GM21529 (cell line): ENCODE data around the gene MATN3.

Experiments
- ATAC-seq: cut with Tn5 transposase; IDR thresholded peaks from one replicate; pipeline ENCODE4 v1.9.1; 2021; ENCODE audit not compliant: unreplicated experiment

MATN3 gene

GRCh38 chr2:20040489-20041172, 28.2 kb upstream of the MATN3 start:
- no peak for ATAC-seq

GRCh38 chr2:20037660-20038059, 25.2 kb upstream of the MATN3 start:
- ATAC-seq, result no peak

DNA sequence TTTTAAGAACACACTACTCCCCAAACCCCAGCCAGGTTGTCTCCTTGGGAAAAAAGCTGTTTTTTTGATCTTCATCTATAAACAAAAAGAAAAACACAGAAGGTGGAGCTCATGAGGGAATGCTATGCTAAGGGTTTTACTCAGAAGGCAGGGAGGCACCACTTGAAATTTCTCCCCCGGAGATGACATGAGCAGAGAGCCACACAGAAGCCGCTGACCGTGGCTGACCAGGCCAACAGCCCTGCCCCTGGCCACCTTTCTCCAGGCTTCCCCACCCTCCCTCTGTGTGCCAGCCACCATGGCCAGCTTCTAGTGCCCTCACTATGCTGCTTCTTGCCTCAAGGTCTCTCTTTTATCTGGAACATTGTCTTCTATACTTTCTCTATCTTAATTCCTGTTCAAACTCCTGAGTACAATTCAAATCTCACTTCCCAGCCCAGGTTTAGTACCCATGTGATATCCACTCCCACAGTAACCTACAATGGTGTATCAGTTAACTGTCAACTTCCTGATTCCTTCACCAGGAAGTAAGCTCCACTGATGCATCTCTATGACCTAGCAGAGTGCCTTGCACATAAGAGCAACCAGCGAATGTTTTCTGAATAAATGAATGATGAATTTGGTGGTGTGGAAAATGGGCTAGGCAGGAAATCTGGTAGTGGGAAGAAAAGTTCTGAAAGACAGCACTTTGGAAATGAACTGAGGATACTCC, 23.6 kb upstream of the MATN3 start:
- no peak for ATAC-seq

DNA sequence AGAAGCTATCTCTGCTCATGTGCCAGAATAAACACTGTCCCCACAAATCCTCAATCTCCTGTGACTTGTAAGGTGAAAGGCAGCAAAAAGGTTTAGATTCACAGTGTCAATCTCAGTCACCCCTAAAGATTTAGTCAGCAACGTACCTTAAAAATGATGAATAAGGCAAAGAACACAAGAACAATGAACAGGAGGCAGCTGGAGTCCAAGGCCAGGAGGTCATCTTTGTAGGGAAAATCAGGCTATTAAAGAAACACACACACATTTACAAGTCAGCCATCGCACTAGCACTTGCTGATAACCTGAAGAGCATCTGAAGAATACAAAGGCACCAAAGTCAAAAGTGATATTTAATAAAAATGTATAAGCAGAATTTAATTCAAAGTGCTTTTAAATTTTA, 22.4 kb upstream of the MATN3 start:
- ATAC-seq, result no peak

GRCh38 chr2:20034218-20034617, 21.8 kb upstream of the MATN3 start:
- no peak for ATAC-seq

DNA sequence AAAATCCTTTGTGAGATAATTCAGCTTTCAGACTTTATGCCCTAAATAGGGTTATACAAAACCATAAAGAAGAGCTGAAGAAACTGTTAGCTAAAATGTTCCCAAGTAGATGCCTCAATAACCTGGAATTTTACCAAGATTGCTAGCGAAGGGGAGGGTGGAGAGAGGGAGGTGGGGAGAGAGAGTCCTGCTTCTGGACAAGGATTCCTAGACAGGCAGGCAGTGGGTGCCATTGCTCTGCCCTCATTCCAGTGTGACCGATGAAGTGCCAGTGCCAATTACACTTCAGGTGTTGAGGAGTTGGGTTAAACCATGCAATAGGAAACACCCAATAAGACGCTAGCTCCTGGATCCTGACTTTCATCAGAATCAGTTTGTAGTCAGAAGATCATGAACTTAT, 20.9 kb upstream of the MATN3 start:
- ATAC-seq, result no peak

DNA sequence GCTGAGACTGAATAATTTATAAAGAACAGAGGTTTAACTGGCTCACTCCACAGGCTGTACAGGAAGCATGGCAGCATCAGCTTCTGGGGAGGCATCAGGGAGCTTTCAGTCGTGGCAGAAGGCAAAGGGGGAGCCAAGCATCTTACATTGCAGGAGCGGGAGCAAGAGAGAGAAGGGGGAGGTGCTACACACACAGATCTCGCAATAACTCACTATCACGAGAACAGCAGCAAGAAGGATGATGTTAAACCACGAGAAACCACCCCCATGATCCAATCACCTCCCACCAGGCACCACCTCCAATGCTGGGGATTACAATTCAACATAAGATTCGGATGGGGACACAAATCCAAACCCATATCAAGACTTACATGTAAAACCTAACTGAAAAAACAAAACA, 17.8 kb upstream of the MATN3 start:
- no peak for ATAC-seq

DNA sequence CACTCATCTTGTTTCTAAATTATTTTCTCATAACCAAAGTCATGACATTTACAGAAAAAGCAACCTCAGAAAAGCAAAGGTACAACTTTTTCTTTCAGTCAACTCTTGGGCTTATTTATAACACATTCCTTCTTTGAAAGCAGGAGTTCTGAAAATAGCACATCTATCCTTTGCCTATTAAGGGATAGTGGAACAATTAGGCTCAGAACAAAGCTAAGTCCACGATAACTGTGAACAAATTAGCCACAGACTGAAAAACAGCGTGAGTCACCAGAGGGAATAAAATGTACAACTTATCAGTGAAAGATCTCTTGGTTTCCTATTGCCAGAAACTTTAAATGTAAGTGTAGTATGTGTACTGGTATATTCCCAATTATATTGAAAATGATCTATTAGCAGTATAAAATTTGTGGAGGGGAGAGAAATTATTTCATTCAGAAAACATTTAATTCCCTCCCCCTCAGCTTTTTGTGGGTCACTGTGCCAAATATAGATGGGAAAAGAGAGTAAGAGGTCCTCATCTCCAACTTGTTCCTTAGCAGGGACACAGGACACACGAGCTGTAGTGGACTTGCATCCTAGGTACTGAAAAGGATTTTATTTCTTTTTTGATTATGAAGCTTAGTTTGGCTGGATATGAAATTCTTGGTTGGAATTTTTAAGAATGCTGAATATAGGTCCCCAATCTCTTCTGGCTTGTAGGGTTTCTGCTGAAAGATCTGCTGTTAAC, 15.4 kb upstream of the MATN3 start:
- ATAC-seq, result no peak

DNA sequence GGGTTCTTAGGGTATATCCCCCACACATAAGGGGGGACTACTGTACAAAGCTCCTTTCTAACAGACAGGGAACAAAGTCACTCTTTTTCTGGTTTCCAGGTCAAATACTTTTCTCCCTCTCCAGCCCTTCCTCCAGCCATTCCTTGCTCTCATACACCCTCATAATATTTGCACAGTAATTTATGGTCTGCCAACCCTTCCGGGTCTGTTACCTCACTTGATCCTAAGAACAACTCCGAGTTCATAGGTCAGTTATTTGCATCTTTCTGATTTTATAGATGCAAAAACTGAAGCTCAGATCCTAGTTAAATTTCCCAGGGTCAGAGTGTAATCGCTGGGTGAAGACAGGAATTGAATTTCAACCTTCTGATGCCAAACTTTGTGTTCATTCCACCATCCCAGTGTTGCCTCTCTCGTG, 14.8 kb upstream of the MATN3 start:
- ATAC-seq, result no peak

DNA sequence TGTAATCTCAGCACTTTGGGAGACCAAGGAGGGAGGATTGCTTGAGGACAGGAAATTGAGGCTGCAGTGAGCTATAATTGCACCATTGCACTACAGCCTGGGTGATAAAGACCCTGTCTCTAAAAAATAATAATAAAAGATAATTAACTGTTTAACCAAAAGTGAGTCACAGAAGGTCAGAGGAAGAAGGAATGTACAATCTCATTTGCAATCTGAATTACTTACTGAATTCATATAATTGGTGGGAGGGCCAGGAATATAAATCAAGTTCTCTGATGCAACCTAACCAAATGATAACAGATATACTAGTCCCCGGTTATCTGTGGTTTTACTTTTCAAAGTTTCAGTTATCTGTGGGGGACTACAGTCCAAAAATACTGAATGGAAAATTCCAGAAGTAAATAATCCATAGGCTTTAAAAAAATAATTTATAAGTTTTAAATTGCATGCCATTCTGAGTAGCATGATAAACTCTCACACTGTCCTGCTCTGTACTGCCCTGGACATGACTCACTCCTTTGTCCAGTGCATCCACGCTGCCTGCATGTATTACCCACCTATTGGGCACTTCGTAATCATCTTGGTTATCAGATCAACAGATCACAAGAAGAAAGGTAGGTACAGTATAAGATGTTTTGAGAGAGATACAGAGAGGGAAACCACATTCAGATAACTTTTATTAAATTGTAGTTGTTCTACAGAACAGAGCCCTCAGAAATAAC, 12.8 kb upstream of the MATN3 start:
- no peak for ATAC-seq

DNA sequence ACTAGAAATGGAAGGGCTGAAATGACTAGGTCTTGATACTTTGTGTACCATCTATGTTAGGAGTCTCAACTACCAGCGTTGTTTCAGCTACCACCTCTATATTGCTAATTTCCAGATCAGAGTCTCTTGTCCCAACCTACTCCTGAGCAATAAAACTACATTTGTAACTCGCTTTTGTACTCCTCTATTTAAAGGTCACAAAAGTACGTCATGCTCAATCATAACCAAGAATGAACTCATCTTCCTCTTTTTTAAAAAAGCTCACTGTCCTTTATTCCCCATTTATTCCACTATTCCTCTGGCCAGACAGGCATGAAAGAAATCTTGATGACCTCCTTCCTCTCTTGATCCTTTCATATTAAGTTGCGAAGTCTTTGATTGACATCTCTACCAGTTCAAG, 11.2 kb upstream of the MATN3 start:
- no peak for ATAC-seq

DNA sequence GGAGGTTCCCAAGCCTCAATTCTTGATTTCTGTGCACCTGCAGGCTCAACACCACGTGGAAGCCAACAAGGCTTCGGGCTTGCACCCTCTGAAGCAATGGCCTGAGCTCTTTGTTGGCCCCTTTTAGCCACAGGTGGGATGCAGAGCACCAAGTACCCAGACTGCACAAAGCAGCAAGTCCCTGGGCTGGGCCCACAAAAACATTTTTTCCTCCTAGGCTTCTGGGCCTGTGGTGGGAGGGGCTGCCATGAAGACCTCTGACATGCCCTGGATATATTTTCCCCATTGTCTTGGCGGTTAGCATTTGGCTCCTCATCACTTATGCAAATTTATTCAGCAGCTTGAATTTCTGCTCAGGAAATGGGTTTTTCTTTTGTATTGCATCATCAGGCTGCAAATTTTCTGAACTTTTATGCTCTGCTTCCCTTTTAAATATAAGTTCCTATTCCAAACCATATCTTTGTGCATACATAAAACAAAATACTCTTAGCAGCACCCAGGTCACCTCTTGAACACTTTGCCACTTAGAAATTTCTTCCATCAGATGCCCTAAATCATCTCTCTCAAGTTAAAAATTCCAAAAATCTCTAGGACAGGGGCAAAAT, 9.0 kb upstream of the MATN3 start:
- no peak for ATAC-seq

GRCh38 chr2:20019747-20020146, 7.3 kb upstream of the MATN3 start:
- no peak for ATAC-seq

- ATAC-seq, result no peak
Measured at GRCh38 chr2:20018601-20019152, 6.2 kb upstream of the MATN3 start.

DNA sequence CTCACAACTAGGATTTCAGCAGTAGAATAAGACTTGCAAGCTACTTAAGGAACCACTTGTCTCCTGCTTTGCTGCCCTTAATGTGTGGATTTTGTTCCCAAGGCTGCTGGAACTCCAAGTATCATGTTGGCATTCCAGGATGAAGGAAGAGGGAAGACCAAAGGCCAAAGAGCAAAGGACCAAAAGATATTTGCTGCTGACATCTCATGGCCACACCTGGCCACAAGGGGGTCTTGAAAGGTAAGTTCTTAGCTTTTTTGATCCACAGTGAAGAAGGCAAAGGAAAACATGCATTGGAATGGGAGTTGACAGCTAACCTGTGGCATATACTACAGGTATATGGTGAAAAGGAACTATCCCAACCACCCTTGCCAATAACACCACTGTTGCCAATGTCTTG, 3.9 kb upstream of the MATN3 start:
- no peak for ATAC-seq

- no peak for ATAC-seq
Measured at GRCh38 chr2:20015482-20016083, 3.1 kb upstream of the MATN3 start.

DNA sequence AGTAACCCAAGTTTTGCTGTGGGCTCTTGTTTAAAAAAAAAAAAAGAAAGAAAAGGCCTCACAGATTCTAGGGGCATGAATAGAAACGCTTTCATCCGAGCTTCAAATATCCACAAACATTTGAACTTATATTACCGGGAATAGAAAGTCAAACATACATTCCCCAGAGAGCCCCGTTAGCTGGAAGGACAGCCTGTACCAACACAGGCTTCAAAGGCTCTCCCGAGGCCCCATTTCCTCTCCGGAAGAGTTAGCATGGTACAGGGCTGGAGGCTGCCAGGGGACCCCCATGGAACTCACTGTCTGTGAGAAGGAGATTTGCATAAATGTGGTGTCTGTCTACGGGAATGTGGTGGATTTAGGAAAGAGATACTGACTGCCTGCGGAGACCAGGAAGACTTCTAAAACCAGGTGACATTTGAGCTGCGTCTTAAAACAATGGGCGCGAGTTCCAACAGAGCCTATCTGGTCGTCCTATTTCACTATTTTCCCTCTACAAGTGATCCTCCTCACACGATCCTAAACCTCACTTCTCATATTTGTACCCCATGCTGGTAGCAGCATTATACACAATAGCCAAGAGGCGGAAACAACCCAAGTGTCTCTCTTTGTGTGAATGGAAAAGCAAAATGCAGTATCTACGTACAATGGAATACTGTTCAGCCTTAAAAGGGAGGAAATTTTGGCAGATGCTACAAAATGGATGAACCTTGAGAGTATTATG, 820 bp upstream of the MATN3 start:
- no peak for ATAC-seq

DNA sequence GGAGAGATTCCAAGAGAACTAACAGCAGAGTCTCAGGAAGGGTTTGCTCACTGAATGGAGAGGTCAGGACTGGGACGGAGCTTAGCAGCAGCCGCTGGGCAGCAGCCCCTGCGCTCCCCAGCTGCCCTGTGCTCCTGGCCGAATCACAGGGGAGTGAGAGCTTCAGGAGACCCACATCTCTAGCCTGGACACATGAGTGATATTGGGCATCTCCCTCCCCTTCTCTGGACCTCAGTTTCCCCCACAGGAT, 511 bp downstream of the MATN3 start:
- ATAC-seq, result no peak

DNA sequence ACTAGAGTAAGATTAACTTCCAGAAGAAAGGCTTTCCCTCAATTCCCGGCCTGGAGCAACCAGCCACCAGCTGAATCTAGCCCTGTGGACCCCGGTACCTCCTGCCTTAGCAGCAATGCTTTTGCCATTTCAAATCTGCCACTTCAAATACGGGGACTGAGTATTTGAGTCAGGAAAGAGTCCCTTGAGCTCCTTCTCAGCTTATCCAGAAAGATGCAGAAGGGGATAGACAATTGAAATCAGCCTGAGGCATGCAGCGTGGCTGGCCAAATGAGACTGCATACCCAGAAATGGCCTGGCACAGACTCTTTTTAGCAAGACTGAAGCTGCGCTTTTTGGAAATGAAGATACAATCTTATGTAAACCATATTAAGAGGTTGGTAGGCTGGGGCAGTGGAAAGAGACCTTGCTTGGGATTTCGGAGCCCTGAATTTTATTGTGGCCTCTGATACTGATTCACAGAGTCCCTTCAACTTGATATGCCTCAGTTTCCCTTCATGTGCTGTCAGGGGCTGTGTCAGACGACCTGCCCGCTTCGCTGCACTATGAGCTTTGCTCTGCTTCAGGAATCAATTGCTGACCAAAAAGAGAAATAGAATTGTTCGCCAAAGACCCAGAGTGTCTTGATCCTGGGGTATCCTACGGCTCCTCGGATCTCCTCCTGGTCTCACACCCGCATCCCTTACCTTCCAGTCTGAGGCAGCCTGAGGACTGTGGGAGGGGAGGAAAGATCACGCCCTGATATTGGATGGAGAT, 1.0 kb downstream of the MATN3 start:
- ATAC-seq, result no peak
